Spinal cord (tissue), 10 donors: ENCODE data around the gene RPL28. TPM values are rescaled to one million over a fixed set of nuclear protein-coding genes. Genes with fewer than 3 reads are reported as not detected.

Source experiments
- DNase-seq, 6 donors: peaks; one replicate each; pipeline versions ENCODE4 v3.0.0 to v3.0.0-alpha.2; 2013 to 2015; ENCODE audit warnings: low spot score in 6 of 6, low read depth in 4 of 6
- H3K27ac ChIP-seq: one replicate; pipeline ENCODE4 v1.5.1; 2013; ENCODE audit warnings: low read depth, low read length, control low read depth
- H3K27me3 ChIP-seq: one replicate; pipeline ENCODE4 v1.6.1; 2013; ENCODE audit warnings: low read length; ENCODE audit not compliant: control insufficient read depth, insufficient read depth
- H3K36me3 ChIP-seq: one replicate; pipeline ENCODE4 v1.6.1; 2013; ENCODE audit warnings: low read length; ENCODE audit not compliant: control insufficient read depth, insufficient read depth
- H3K4me1 ChIP-seq: one replicate; pipeline ENCODE4 v1.6.1; 2013; ENCODE audit warnings: low read length; ENCODE audit not compliant: control insufficient read depth, insufficient read depth
- H3K4me3 ChIP-seq: one replicate; pipeline ENCODE4 v1.5.1; 2013; ENCODE audit warnings: low read depth, low read length, control low read depth
- H3K9me3 ChIP-seq: one replicate; pipeline ENCODE4 v1.6.1; 2013; ENCODE audit warnings: low read length; ENCODE audit not compliant: control insufficient read depth, insufficient read depth
- WGBS: methylation state at CpG from one replicate; pipeline ENCODE4 v1.1.5; 2013; ENCODE audit warnings: missing lambda C conversion rate; ENCODE audit not compliant: insufficient coverage; 5-methylcytosine and 5-hydroxymethylcytosine counted together
- polyA plus RNA-seq, 2 donors: library from polyadenylated mRNA; unstranded; fragments of 120-200 nt; gene quantifications; one replicate each; pipeline ENCODE4 v1.2.1, GENCODE V29; 2013; ENCODE audit not compliant: insufficient read length in 2 of 2
- total RNA-seq, 2 donors: library from RNA; depleted of rRNA in 1 of 2; stranded (reverse); fragments of 120-200 nt in 1 of 2; fragments of >200 nt in 1 of 2; gene quantifications; one replicate each; pipeline versions ENCODE4 v1.2.3 to v1.2.4, GENCODE V29; 2013 to 2014
- donor health status: healthy.

RPL28 gene
- total and polyA plus RNA-seq, 4 donors: 135 to 1,205 (median 785) TPM

DNA sequence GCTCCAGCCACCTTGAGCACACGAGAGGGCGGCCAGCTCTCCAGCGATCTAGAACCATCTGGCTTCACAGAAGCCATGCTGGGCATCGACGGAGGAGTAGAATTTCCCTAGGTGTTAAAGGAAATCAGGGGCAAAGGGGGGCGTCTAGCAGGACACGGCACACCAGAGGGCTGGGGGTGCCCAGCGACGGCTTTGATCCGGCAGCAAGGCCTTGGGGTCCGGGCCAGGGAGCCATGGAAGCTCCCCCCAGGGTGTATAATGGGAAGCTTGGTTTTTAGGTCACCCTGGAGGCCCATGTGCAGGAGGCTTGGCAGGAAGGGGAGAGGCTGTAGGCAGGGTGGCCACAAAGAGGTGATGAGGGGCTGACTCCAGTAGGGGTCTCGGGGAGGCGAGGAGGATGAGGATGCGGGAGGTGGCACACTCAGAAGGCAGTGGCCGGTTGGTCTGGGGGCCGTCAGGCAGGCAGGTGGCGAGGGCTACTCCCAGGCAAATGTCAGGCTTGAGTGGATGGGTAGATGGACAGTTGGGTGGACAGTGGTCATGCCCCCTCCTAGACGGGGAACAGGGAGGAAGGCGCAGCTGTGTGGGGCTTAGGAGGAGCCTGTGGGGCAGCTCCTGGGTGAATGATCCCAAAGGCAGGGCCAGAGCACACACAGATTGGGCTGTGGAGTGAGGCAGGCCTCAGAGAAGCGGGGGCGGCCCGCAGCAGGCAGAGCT, 40.5 kb upstream of the RPL28 start:
- 82% methylated on average over 22 of the region's 22 CpGs for WGBS
- Histone ChIP-seq H3K27me3 (no peaks in the 10 kb centered on the region), H3K27ac (no peak overlapping the region), H3K4me3 (no peak overlapping the region), H3K4me1 (peaks cover 59% of the 10 kb centered on the region), H3K9me3 (no peaks in the 10 kb centered on the region), H3K36me3 (peaks cover 79% of the 10 kb centered on the region)
- no peak for DNase-seq

DNA sequence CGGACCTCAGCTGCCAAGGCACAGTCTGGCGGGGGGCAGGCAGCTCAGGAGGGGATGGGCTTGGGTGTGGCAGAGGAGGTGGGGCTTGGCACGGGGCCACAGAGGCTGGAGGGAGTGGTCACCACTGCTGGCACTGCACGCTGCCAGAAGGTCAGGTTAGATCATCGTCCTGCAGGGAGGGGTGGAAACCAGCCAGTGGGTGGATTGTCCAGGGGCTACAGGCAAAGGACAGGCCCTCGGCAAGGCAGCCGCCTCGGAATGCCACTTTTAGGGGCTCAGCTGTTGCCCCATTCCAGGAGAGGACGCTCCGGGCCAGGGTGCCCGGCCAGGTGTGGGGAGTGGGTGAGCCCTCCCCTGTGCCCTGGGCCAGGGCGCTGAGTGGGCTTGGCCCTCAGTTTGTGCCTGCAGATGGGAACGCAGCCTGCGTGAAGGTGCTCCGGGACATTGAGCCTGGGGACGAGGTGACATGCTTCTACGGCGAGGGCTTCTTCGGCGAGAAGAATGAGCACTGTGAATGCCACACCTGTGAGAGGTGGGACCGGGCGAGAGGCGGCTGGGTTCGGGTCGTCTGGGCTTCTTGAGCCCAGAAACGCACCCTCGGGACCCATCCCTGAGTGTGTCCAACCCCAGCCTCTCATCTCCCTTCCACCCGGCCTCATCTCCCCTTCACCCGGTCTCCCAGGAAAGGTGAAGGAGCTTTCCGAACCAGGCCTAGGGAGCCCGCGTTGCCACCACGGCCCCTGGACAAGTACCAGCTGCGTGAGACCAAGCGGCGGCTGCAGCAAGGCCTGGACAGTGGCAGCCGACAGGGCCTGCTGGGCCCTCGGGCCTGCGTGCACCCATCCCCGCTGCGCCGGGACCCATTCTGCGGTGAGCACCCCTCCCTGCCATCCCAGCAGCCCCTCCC, 39.7 kb upstream of the RPL28 start:
- Histone ChIP-seq H3K27ac (no peak overlapping the region), H3K36me3 (peaks cover 82% of the 10 kb centered on the region), H3K9me3 (no peaks in the 10 kb centered on the region), H3K27me3 (peaks cover under 1% of the 10 kb centered on the region), H3K4me3 (no peak overlapping the region), H3K4me1 (peaks cover 52% of the 10 kb centered on the region)
- DNase-seq: peak in 1 of 6 donors; percentile 45
- 83% methylated on average over 35 of the region's 43 CpGs for WGBS

DNA sequence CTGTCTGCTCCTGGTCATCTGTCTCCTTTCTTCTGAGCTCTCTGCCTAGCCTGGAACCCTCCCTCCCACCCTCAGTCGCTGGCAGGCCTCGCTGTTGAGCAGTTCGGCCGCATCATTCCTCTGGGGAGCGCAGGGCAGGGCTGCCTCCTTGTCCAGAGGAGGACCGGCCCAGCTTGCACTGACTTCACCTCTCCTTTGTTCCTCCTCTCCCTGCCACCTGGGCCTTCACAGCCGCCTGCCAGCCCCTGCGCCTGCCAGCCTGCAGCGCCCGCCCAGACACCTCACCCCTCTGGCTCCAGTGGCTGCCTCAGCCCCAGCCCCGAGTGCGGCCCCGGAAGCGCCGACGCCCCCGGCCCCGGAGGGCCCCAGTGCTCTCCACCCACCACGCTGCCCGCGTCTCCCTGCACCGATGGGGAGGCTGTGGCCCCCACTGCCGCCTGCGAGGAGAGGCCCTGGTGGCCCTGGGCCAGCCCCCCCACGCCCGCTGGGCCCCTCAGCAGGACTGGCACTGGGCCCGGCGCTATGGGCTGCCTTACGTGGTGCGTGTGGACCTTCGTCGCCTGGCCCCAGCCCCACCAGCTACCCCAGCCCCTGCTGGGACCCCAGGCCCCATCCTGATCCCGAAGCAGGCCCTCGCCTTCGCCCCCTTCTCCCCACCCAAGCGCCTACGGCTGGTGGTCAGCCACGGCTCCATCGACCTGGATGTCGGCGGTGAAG, 38.8 kb upstream of the RPL28 start:
- no peaks in the 10 kb centered on the region for H3K9me3 ChIP-seq
- peaks cover 79% of the 10 kb centered on the region for H3K36me3 ChIP-seq
- DNase-seq: no peak
- H3K27me3 ChIP-seq: peaks cover 8% of the 10 kb centered on the region
- no peak overlapping the region for H3K4me3 ChIP-seq
- H3K4me1 ChIP-seq: peaks cover 46% of the 10 kb centered on the region
- no peak overlapping the region for H3K27ac ChIP-seq
- WGBS: 82% methylated on average over 34 of the region's 41 CpGs

DNA sequence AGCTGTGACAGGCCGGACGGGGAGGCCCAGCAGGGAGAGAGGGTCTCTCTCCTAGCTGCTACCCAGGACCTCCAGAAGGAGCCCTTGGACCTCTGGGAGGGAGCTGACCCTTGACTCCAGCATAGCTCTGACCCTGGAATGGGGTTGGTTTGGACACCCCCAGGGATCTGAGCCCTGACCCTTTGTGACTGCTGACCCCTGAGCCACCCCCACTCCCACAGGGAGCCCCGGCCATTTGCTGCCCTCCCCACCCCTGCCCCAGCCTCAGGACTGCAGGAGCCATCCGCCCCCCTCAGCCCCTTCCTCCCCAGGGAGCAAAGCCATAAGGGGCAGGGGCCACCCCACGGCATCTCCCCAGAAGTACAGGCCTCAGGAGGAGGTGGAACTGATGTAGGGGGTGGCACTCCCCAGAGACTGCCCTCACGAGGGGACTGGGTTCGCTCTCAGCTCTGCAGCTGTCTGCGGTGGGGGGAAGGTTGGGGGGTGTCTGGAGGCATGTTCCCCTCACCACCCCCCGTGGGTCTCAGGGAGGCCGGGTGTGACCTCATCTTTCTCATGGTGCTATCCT, 38.2 kb upstream of the RPL28 start:
- no peak for DNase-seq
- Histone ChIP-seq H3K4me1 (peaks cover 45% of the 10 kb centered on the region), H3K27ac (no peak overlapping the region), H3K27me3 (peaks cover 15% of the 10 kb centered on the region), H3K4me3 (no peak overlapping the region), H3K36me3 (peaks cover 72% of the 10 kb centered on the region), H3K9me3 (no peaks in the 10 kb centered on the region)
- WGBS: 92% methylated on average over 2 of the region's 10 CpGs

DNA sequence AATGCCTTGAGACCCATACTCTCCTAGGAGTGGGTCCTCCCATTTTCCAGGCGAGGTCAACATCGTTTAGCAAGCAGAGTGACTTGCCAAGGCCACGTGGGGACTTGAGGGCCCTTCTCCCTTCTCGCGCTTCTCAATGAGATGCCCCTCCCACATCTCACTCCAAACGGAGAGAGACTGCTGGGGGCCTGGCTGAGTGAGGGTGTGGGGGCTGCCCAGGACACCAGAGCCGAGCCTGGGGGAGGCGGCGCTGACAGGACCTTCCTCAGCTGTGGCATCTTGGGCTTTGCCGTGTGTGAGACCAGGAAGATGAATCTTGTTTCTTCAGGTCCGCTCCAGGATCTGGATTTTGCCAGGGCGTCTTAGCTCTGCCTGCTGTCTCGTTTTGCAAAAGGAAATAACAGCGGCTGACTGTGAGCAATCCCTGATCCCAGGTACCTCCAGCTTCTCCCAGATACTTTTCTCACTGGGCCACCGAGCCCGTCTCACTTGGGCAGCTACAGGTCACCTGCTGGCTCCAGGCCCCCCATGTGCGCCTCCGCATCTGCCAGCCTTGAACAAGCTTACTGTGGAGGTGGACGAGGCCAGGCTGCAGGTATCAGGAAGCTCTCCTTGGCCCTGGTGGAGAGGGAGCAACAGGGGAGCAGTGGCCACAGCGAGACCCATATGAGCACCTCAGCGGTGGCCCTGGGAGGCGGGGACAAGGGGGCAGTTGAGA, 37.3 kb upstream of the RPL28 start:
- 52% methylated on average over 17 of the region's 22 CpGs for WGBS
- Histone ChIP-seq H3K9me3 (no peaks in the 10 kb centered on the region), H3K27me3 (peaks cover 24% of the 10 kb centered on the region), H3K36me3 (peaks cover 63% of the 10 kb centered on the region), H3K27ac (no peak overlapping the region), H3K4me3 (no peak overlapping the region), H3K4me1 (peaks cover 48% of the 10 kb centered on the region)
- DNase-seq: peak in 1 of 6 donors; percentile 40

DNA sequence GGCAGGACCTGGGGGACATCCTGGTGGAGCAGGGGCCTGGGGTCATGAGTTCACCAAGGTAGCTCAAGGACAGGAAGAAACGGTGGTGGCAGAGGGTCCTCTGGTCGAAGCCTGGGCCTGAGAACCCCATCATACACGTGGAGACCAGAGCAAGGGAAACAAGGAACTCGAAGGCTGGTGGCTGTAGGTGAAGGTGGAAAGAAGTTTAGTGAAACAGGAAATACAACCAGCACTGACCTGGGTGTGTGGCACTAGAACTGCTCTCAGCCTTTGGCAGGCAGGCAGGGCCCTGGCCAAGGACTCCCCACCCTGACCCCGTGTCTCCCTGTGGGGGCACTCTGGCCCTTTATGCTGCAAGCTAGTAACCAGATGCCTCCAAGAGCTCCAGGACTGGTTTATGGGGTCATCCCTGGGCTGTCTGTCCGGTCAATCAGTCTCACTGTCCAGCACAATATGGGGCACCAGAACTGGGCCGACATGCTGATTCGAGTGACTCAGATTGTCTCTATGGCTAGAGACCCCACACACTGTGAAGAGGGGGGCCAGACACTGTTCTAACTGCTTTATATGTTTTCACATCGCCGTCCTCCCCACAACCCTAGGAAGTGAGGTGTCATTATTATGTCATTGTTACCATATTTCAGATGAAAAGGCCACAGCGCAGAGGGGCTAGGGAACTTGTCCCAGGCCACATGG, 35.0 kb upstream of the RPL28 start:
- Histone ChIP-seq H3K4me3 (no peak overlapping the region), H3K36me3 (peaks cover 40% of the 10 kb centered on the region), H3K27ac (no peak overlapping the region), H3K4me1 (peaks cover 41% of the 10 kb centered on the region), H3K27me3 (peaks cover 40% of the 10 kb centered on the region), H3K9me3 (no peaks in the 10 kb centered on the region)
- no peak for DNase-seq
- 78% methylated on average over 8 of the region's 11 CpGs for WGBS

DNA sequence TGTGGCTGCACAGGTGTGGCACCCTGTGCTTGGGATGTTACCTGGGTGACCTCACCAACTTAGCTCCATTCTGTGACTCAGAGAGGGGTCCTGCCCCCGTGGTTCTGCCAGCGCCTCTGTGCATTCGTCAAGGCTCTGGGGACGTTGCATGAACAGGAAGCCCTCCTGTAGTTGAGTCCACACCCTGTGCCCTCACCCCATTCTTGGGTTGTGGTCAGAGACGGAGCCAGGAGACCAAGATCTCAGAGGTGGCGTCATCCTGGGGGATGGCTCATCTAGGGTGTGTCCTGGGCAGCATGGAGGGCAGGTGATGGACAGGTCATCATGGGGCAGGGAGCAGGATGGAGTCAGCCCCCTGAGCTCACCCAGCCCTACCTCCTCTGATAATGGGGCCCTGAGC, 33.7 kb upstream of the RPL28 start:
- no peak for DNase-seq

DNA sequence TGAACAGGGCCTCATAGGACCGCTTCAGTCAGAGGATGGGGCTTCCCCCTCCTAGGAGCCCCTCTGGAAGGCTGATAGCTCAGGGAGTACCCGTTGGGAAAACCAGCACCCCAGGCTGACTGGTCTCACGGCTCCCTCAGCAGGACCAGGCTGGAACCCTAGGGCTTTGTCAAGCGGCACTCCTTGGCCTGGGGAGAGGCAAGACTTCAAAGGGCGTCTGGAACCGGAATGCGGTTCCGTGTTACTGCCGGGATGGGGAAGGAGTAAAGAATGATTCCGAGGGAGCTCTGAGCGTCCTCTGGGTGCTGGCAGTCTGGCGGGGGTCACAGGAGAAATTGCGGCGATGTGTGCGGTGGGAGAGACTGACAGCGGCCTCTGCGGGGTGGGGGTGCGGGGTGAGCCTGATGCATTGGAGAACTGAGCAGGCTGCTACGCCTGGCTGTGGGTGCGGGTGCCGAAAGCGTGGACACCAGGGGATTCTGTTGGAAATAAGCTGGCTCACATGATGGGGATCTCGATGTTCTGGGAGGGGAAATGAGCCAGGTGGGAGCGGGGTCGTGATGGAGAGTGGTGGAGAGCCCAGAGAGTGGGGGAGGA, 33.1 kb upstream of the RPL28 start:
- Histone ChIP-seq H3K4me1 (peaks cover 37% of the 10 kb centered on the region), H3K4me3 (no peak overlapping the region), H3K9me3 (no peaks in the 10 kb centered on the region), H3K27ac (no peak overlapping the region), H3K36me3 (peaks cover 21% of the 10 kb centered on the region), H3K27me3 (peaks cover 43% of the 10 kb centered on the region)
- no peak for DNase-seq
- 70% methylated on average over 25 of the region's 25 CpGs for WGBS

More for the DNA sequence above, 33.7 kb upstream of the RPL28 start:
- H3K4me1 ChIP-seq: peaks cover 38% of the 10 kb centered on the region
- H3K4me3 ChIP-seq: no peak overlapping the region
- peaks cover 27% of the 10 kb centered on the region for H3K36me3 ChIP-seq
- H3K9me3 ChIP-seq: no peaks in the 10 kb centered on the region
- WGBS: 83% methylated on average over 6 of the region's 6 CpGs
- peaks cover 43% of the 10 kb centered on the region for H3K27me3 ChIP-seq
- H3K27ac ChIP-seq: no peak overlapping the region
